ENCODE results near the gene FKBP14.
"Not testable (repeated sequence)": the region's sequence is repeated elsewhere in the genome, so short reads cannot be mapped to it uniquely, and the experiment has no call there.

Gene FKBP14

DNA sequence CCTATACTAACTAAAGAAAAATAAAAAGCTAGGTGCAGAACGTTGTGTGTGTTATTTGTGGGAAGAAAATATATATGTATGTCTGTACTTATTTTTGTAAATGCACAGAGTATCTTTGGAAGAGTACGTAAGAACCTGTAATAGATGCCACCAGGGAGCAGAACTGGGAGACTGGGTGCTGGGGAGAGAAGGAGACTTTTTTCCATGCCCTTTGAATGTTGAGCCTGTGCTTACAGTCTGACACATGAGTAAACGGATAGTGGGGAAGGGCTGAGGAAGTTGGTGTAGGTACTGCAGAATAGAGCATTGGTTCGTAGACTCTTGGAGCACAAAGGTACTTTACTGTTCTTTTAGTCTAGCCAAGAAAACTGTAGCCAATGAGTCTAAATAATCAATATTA, 35.6 kb downstream of the FKBP14 start:
- DNase-seq (ENCODE audit: low spot score): no peak

DNA sequence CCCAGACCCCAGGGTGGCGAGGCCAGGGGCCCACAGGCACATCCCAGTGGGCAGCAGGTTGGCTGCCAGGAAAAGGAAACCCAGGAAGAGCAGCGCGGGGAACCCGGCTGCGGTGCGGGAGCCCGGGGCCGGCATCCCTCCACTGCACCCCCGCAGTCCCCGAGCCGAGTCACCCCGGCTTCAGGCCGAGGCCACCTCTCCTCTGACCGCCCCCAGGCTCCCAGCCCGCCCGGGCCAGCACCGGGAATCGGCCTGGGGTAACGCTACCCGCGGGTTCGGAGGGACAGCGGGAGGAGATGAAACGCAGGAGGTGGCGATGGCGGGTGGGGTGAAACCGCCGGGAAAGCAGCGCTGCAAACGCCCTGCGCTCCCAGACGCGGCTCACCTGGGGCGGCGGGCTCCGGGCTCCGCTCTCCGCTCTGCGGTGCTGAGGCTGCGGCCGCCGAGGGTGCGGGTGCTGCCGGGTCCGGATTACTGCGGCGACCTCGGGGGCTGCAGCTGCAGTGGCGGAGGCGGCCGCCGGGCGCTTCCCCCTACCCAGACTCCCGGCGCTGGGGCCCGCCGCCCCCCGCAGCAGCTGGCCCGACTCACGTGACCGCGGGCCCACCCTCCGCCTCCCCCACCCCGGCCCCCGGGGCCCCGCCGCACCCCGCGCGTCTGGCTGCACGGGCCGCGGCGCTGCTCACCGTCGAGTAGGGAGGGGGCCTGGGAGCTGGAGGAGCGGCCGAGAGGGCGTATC, 37.1 kb downstream of the FKBP14 start, which contains the start of gene SCRN1:
TSS of gene SCRN1 (minus strand) at position 545 of the 739 bp plus-strand sequence. CDS start 20,734 bp downstream, outside the sequence.
- DNase-seq (ENCODE audit: low spot score): peak; percentile 86

DNA sequence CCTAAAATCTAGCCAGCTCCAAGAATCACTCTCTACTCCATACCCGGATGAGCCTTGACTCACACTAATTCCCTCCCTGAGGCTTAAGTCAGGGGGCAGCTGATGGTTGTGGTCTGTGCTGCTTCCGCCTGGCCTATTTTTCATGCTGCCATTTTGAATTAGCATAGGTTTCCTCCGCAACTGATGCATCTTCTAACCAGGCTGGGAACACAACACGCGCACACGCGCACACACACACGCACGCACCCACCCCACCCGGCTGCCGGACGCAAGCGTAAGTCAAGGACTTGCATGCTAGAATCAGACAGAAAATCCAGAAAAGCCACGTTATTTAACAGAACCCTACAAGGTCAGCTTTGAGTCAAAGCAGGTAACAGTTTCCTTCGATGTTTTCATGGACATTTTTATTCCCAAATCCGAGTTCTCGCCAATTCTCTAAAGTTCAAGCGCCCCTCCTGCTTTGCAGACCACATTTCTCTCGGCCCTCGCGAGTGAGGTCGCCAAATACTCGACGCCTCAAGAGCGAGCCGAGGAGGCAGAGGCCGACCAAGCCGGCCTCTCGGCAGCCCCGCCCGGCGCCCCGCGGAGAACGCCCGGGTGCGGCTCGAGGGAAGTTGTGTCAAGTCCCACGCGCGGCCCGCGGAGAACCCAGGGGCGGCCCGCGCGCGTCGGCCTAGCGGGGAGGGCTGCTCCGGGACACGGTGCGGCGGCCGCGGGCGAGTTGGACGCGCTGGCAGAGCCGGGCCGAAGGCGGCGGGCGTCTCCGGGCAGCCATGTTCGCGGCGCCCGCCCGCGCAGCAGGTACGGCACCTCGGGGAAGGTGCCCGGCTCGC, 37.9 kb downstream of the FKBP14 start:
- DNase-seq (ENCODE audit: low spot score): no peak

DNA sequence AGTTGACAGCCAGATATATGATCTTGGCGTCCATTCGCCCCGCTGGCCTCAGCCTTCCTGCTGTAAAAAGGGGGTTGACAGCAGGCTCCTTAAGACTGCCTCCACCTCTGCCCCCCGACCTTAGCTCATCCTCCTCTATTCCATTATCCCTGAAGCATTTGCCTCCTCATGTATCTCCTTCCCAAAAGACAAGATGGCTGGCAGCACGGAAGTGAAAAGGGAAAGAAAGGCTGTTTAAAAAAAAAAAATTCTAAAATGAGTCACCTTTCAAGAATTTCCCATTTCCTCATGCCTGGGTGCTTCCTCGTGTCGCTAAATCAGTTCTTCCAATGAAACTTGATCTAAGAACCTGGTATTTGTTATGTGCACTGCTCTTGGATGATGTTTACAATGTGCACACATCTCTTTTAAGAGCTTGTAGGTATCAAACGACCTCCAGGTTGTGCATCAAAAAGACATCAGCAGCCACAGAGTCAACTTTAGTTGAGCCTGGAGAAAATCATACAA, 38.6 kb downstream of the FKBP14 start:
- DNase-seq (ENCODE audit: low spot score): no peak

DNA sequence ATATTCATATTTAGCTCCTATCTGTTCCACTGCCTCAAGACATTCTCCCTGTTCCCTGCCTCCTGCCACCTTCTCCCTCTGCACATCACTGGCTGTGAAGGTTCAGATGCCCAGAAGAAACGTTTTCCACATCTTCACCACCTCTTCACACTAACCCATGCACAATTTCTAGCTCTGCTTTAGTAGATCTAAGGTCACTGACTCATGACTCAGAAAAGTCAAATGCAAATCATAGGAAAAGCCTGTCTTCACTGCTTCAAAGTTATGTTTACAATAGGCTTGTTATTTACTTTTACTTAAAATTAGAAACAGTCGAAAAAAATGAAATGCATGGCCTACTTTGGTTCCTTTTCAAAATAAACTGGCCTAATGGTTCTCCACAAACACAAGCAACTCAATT, 39.4 kb downstream of the FKBP14 start:
- DNase-seq (ENCODE audit: low spot score): no peak

DNA sequence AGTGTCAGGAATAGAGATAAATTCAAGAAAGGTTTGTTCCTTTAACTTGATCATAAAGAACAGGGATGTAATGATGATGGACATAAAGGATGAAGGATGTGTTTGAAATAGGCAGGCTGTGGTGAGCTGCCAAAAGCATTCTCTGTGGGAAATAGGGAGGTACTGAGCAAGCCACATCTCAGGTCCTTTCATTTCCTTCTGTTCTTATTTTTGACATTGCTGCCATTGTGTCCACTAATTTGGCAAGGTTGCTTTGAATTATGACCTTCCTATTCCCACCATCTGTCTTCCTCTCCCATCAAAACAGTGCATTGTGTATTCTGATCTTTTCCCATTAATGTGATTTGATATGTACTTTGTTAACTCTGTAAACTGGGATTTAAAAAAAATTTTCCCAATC, 46.4 kb downstream of the FKBP14 start:
- no peak for DNase-seq (ENCODE audit: low spot score)

DNA sequence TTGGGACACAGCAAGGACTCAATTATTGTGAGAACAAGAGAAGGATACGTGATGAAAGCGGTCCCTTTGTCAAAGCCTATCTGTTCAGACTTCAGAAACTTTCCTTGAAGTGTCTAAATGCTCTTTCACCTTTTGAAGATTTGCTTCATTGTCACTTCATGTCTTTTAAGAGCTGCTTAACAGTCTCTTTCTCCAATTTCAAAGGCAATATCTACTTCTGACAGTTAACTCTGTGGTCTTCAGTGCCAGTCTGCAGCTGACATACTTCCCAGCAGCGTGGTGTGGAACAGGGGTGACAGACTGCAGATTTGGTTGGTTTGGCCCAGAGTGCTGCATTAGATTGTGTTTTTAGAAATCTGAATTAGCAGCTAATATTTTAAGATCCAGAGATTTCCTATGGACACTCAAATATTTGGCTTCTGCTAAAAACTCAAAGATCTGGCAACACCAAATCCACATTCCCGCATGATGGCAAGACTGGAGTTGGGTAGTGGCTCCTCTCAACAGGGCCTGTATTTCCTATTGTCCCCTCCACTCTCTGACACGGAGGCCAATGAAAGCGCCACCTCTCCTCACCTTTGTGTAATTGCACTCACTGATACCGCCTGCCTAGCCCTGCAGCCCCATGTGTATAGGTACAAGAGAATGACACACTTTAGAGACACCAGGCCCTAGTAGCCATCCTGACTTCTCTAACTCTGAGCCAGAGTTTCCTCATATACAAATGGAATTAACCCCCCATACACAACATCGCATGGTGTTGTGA, 48.4 kb downstream of the FKBP14 start:
- DNase-seq (ENCODE audit: low spot score): no peak

DNA sequence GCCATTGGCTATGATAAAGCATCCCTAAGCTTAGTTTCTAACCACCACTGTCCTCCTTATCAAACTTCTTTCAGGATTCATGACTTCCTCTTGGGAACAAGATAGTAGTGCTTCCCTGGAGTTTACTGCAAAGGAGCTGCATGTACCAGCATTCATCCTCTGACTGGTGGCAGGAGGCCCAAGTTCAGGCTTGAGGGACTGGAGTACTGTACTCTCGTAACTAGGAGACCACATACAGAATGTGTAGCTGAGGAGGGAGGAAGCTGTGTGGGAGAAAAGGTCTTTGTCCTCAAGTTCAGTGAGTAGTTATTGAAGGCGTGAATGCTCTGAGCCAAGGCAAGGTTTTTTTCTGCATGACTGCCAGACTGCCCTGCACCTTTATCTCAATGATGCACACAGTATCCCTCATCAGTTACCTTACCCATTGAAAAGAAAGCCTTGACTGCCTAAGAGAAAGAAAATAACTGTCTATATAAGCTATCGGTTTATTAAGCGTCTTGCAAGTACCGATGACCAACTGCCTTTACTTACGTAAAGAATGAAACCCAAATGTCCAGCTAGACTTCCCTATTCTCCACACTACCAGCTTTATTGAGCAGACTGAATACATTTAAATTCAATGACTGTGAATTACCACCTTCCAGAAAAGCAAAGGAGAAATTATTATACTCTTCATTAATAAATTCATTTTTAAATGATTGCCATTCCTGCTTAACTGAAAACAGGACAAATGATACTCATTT, 49.7 kb downstream of the FKBP14 start:
- no peak for DNase-seq (ENCODE audit: low spot score)

DNA sequence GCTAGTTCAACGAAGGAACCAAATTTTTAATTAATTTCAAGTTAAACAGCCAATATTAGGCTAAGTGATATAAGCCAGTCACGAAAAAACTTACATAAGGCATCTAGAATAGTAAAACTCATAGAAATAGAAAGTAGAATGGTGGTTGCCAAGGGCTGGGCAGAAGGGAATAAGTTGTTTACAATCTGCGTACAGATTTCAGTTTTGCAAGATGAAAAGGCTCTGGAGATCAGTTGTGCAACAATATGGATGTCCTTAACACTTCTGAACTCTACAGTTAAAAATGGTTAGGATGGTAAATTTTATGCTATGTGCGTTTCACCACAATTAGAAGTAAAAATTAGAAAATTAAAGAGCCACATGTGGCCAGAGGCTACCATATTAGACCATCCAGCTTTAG, 50.2 kb downstream of the FKBP14 start:
- no peak for DNase-seq (ENCODE audit: low spot score)

DNA sequence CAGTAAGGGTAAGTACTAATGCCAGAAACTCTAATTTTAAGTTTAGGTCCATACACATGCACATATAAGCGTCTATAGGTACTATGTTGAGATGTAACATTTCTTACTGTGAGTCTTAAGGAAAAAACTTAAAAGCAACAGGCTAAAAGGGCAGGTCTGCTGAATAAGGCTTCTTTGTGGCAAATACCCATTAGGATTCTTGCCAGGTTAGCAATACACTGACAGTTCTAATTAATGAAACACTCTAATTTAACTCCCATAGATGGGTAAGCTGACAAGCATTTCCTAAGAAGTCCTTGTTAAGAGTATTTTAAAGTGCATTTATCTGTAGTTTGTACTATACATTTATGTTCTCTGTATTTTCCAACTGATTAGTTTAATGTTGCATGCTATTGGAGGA, 50.9 kb downstream of the FKBP14 start:
- no peak for DNase-seq (ENCODE audit: low spot score)

DNA sequence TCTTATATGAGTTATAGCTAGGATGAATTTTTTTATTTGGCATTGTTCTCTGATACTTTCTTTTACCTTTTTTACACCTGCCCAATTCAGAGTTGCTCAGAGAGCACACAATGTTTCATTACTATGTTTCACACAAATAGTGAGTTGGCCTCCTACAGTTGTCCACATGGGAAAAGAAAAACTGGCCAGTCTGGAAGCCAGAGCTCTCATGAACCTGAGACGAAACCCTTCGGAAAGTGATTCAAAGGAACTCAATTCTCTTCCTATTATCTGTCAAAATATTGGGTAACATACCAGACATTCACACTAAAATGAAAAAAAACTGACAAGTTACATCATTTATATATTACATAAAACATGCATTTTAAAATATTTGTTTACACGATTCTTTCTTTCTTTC, 52.2 kb downstream of the FKBP14 start:
- no peak for DNase-seq (ENCODE audit: low spot score)

DNA sequence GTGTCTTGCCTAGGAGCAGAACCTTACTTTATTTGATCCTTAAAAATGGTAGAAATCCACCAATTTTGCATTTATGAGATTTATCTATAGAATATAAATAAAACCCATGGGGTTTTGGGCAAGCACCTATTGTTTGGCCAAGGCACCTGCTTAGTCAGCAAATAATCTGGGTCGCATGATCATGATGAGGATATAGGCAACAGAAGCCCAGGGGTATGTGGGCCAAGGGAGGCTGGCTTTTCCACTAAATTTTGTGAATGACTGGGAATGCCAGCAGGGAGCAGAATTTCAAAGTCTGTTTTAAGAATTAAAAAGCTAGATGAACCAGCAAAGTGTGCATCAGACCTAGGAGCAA, 54.2 kb downstream of the FKBP14 start:
- no peak for DNase-seq (ENCODE audit: low spot score)

DNA sequence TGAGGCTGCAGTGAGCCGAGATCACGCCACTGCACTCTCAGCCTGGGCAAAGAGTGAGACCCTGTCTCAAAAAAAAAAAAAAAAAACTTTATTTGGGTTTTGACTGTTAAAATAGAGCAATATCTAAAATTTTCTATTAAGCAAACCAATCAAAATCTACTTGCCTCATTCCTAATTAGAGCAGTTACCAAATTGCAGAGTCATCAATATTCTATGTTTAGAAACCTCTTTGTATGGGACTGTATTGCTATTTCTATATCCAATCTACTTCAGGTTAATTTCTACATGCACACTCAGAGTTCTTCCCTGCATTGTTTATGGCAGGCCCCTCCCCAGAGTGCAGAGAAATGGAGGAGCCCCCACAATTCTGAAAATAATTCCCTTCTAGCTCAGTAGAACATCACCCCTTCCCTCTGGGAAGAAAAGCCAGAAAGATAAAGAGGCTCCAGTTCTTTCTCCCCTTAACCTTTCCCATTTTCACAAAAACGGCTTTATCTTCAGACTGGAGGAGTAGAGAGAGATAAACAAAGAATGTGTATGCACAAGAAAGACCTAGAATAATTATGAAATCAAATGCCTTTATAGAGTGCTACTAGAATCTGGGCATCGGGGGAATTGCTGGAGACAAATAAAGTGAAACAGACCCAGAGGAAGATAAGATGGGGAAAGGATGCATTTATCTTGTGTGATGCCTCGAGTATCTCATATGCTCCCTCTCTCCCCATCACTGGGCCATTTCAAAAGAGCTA, 54.8 kb downstream of the FKBP14 start:
- no peak for DNase-seq (ENCODE audit: low spot score)

DNA sequence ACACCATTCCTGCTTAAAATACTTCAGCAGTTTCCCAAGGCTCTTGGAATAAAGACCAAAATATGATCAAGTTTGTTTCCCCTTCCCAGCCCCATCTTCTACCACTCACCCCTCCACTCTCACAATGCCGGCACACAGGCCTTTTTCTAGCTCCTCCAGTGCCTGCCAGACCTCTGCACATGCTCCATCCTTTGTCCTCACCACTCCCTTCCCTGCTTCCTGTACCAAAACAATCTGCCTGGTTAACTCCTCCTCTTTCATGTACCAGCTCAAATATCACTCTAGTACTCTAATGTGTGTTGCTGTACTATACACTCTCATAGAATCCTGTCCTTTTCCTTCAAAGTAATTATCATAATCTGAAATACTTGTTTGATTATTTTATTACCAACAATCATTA, 56.3 kb downstream of the FKBP14 start:
- DNase-seq (ENCODE audit: low spot score): no peak

DNA sequence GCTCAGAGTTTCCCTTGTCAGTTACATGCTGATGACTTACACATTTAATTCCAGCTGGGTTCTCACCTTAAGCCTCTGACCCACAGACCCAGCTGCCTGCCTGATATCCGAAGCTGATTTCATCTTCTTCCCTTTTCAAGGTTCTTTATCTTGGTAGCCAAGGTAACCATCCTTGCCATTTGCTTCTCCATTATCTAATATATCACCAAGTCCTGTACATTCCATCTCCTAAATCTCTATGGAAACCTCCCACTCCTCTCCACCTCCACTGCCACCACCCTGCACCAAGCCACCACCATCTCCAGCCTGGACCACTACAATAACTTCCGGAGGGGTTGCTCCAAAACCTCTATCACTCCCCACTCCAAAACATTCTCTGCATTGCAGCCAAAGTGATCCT, 56.8 kb downstream of the FKBP14 start:
- no peak for DNase-seq (ENCODE audit: low spot score)

DNA sequence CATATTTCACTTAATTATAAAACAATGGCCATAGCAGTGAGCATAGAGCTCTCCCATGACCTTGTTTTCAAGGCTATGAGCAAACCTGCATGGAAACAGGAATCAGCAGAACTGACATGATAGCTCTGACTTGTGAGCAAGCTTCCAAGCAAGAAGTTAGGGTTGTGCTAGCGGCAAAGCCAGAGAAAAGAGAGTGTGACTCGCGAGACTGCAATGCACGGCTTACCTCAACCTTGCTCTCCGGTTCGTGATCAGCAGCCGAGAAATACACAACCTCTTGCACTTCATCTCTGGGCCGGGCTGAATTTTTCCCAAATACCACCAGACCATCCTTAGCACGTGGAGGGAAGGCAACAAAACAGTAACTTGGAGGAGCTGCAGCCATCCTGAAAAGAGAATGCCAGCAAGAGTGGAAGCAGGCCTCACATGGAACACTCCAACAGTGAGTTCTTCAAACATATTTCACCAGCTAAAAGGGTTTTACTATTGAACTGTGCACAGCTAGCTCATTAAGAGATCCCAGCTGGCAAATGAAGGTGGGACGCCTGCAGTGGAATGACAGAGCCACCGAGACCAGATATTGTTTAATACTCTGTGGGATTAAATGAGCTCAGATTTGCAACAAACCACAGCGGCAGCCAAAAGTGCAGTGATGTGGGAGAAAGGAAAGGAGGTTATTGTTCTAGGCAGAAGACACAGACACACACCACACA, 57.7 kb downstream of the FKBP14 start:
- DNase-seq (ENCODE audit: low spot score): no peak

DNA sequence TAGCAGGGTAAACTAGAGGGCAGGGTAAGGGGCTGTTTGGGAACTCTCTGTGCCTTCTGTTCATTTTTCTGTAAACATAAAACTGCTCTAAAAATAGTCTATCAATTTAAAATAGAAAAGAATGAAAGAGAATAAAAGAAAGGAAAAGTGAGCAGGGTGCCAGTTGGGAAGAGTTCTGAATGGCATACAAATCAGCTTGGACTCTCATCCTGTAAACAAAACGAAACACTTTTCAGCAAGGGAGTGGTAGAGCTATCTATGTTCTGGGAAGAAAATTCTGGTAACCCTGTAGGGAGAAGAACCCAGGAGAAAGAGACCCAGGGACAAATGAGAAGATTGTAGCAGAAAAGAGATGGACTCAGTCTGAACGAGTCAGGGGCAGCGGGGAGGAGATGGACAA, 61.5 kb downstream of the FKBP14 start:
- no peak for DNase-seq (ENCODE audit: low spot score)

DNA sequence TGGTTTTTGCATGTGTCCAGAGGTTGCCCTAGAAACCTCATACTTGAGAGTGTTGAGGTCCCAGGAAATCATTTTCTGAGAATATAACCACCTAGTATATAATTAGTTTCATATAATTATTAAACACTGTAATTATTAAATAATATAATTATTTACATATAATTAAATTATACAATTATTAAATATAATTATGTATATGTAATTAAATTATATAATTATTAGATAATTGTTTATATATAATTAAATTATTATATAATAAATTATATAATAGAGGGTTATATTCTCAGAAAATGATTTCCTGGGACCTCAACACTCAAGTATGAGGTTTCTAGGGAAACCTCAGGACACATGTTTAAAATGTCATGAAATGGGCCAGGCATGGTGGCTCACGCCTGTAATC, 64.5 kb downstream of the FKBP14 start:
- no peak for DNase-seq (ENCODE audit: low spot score)

DNA sequence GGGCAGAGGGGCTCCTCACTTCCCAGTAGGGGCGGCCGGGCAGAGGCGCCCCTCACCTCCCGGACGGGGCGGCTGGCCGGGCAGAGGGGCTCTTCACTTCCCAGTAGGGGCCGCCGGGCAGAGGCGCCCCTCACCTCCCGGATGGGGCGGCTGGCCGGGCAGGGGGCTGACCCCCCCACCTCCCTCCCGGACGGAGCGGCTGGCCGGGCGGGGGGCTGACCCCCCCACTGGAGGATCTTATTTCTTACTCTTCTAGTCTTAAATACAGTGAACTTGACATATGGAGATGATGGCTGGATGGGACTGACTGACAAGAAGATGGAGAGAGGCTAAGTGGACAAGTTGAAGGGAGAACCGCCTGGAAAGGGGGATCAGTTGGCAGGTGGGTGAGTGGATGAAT, 64.9 kb downstream of the FKBP14 start:
- not testable (repeated sequence) for DNase-seq (ENCODE audit: low spot score)

All from left forelimb (tissue), 1 donor.